8988T (cell line): ENCODE results near the gene NECAP2.

Experiments
- DNase-seq: peaks from one replicate; pipeline ENCODE4 v3.0.0; 2011

The NECAP2 gene

GRCh38 chr1:16440470-16441281 is at the start of gene NECAP2:
NECAP2 (plus strand) TSS chr1:16440724; CDS start chr1:16440762, 38 bp downstream.
- DNase-seq = peak; percentile 81

- no peak for DNase-seq
Measured at GRCh38 chr1:16391411-16391810, 49.1 kb upstream of the NECAP2 start.

- DNase-seq = no peak
Measured at GRCh38 chr1:16392740-16393569, 47.6 kb upstream of the NECAP2 start.

GRCh38 chr1:16393570-16394521 is 46.7 kb upstream of the NECAP2 start:
- DNase-seq = no peak

GRCh38 chr1:16394977-16395376 is 45.5 kb upstream of the NECAP2 start:
- DNase-seq = no peak

- no peak for DNase-seq
Measured at GRCh38 chr1:16396591-16396990, 43.9 kb upstream of the NECAP2 start.

GRCh38 chr1:16397120-16397519 is 43.4 kb upstream of the NECAP2 start:
- no peak for DNase-seq

GRCh38 chr1:16398371-16398953 is 42.1 kb upstream of the NECAP2 start:
- no peak for DNase-seq

GRCh38 chr1:16402742-16403141 is 37.8 kb upstream of the NECAP2 start:
- no peak for DNase-seq

- DNase-seq = no peak
Measured at GRCh38 chr1:16405441-16405840, 35.1 kb upstream of the NECAP2 start.

- DNase-seq = no peak
Measured at GRCh38 chr1:16406868-16407267, 33.7 kb upstream of the NECAP2 start.

- no peak for DNase-seq
Measured at GRCh38 chr1:16409536-16410152, 30.9 kb upstream of the NECAP2 start.

GRCh38 chr1:16410803-16411202 is 29.7 kb upstream of the NECAP2 start:
- no peak for DNase-seq

GRCh38 chr1:16413191-16413590 is 27.3 kb upstream of the NECAP2 start:
- no peak for DNase-seq

- DNase-seq = no peak
Measured at GRCh38 chr1:16418823-16419425, 21.6 kb upstream of the NECAP2 start.

- no peak for DNase-seq
Measured at GRCh38 chr1:16420424-16421118, 20.0 kb upstream of the NECAP2 start.

- DNase-seq = no peak
Measured at GRCh38 chr1:16421201-16421600, 19.3 kb upstream of the NECAP2 start.

- DNase-seq = no peak
Measured at GRCh38 chr1:16422041-16422440, 18.5 kb upstream of the NECAP2 start.

- DNase-seq = no peak
Measured at GRCh38 chr1:16425125-16426025, 15.1 kb upstream of the NECAP2 start.

GRCh38 chr1:16430606-16431005 is 9.9 kb upstream of the NECAP2 start:
- no peak for DNase-seq
